ENCODE measurements around the gene LIPG.

The LIPG gene

GRCh38 chr18:49617865-49618264, 56.0 kb downstream of the LIPG start:
- Mint-ChIP-seq H3K36me3 (ENCODE audit: low read depth) (no peaks in the 10 kb centered on the region), H3K4me3 (no peak overlapping the region), H3K4me1 (ENCODE audit: low read depth) (no peaks in the 10 kb centered on the region), H3K9me3 (no peaks in the 10 kb centered on the region), H3K27me3 (peaks cover 11% of the 10 kb centered on the region), H3K27ac (no peak overlapping the region)
- intact Hi-C loops (cut with micrococcal nuclease), result no loop called here

GRCh38 chr18:49618742-49619681, 57.2 kb downstream of the LIPG start:
- Mint-ChIP-seq H3K4me3 (no peak overlapping the region), H3K27me3 (peaks cover 11% of the 10 kb centered on the region), H3K36me3 (ENCODE audit: low read depth) (no peaks in the 10 kb centered on the region), H3K4me1 (ENCODE audit: low read depth) (no peaks in the 10 kb centered on the region), H3K27ac (no peak overlapping the region), H3K9me3 (no peaks in the 10 kb centered on the region)
- intact Hi-C loops (cut with micrococcal nuclease), result no loop called here

GRCh38 chr18:49619801-49620200, 57.9 kb downstream of the LIPG start:
- H3K4me1 Mint-ChIP-seq (ENCODE audit: low read depth), result no peaks in the 10 kb centered on the region
- peaks cover 11% of the 10 kb centered on the region for H3K27me3 Mint-ChIP-seq
- no peak overlapping the region for H3K27ac Mint-ChIP-seq
- intact Hi-C loops (cut with micrococcal nuclease), result no loop called here
- H3K36me3 Mint-ChIP-seq (ENCODE audit: low read depth), result no peaks in the 10 kb centered on the region
- no peak overlapping the region for H3K4me3 Mint-ChIP-seq
- H3K9me3 Mint-ChIP-seq, result no peaks in the 10 kb centered on the region

- Mint-ChIP-seq H3K36me3 (ENCODE audit: low read depth) (no peaks in the 10 kb centered on the region), H3K9me3 (no peaks in the 10 kb centered on the region), H3K4me3 (no peak overlapping the region), H3K27ac (no peak overlapping the region), H3K27me3 (peaks cover 11% of the 10 kb centered on the region), H3K4me1 (ENCODE audit: low read depth) (no peaks in the 10 kb centered on the region)
- intact Hi-C loops (cut with micrococcal nuclease), result no loop called here
Measured at GRCh38 chr18:49621301-49621700, 59.4 kb downstream of the LIPG start.

GRCh38 chr18:49621717-49622351, 60.0 kb downstream of the LIPG start:
- no peaks in the 10 kb centered on the region for H3K9me3 Mint-ChIP-seq
- peaks cover 11% of the 10 kb centered on the region for H3K27me3 Mint-ChIP-seq
- no peaks in the 10 kb centered on the region for H3K36me3 Mint-ChIP-seq (ENCODE audit: low read depth)
- H3K27ac Mint-ChIP-seq, result no peak overlapping the region
- intact Hi-C loops (cut with micrococcal nuclease), result no loop called here
- peaks cover under 1% of the 10 kb centered on the region for H3K4me1 Mint-ChIP-seq (ENCODE audit: low read depth)
- H3K4me3 Mint-ChIP-seq, result no peak overlapping the region

GRCh38 chr18:49623571-49623970, 61.7 kb downstream of the LIPG start:
- H3K4me3 Mint-ChIP-seq, result no peak overlapping the region
- no peak overlapping the region for H3K27ac Mint-ChIP-seq
- intact Hi-C loops (cut with micrococcal nuclease), result no loop called here
- H3K36me3 Mint-ChIP-seq (ENCODE audit: low read depth), result no peaks in the 10 kb centered on the region
- no peaks in the 10 kb centered on the region for H3K9me3 Mint-ChIP-seq
- H3K4me1 Mint-ChIP-seq (ENCODE audit: low read depth), result peaks cover 5% of the 10 kb centered on the region
- H3K27me3 Mint-ChIP-seq, result peaks cover 11% of the 10 kb centered on the region

GRCh38 chr18:49625021-49625691, 63.3 kb downstream of the LIPG start:
- Mint-ChIP-seq H3K27ac (no peak overlapping the region), H3K27me3 (peaks cover 11% of the 10 kb centered on the region), H3K4me3 (no peak overlapping the region), H3K36me3 (ENCODE audit: low read depth) (no peaks in the 10 kb centered on the region), H3K4me1 (ENCODE audit: low read depth) (peaks cover 5% of the 10 kb centered on the region), H3K9me3 (no peaks in the 10 kb centered on the region)
- intact Hi-C loops (cut with micrococcal nuclease), result no loop called here

- Mint-ChIP-seq H3K27me3 (peaks cover 5% of the 10 kb centered on the region), H3K9me3 (no peaks in the 10 kb centered on the region), H3K4me3 (no peak overlapping the region), H3K36me3 (ENCODE audit: low read depth) (no peaks in the 10 kb centered on the region), H3K27ac (no peak overlapping the region), H3K4me1 (ENCODE audit: low read depth) (peaks cover 5% of the 10 kb centered on the region)
- intact Hi-C loops (cut with micrococcal nuclease), result no loop called here
Measured at GRCh38 chr18:49626842-49627467, 65.1 kb downstream of the LIPG start.

GRCh38 chr18:49628119-49628518, 66.3 kb downstream of the LIPG start:
- peaks cover 5% of the 10 kb centered on the region for H3K4me1 Mint-ChIP-seq (ENCODE audit: low read depth)
- H3K36me3 Mint-ChIP-seq (ENCODE audit: low read depth), result no peaks in the 10 kb centered on the region
- no peak overlapping the region for H3K4me3 Mint-ChIP-seq
- no peaks in the 10 kb centered on the region for H3K9me3 Mint-ChIP-seq
- no peak overlapping the region for H3K27ac Mint-ChIP-seq
- no peaks in the 10 kb centered on the region for H3K27me3 Mint-ChIP-seq
- intact Hi-C loops (cut with micrococcal nuclease), result no loop called here

GRCh38 chr18:49628881-49629795, 67.3 kb downstream of the LIPG start:
- Mint-ChIP-seq H3K9me3 (no peaks in the 10 kb centered on the region), H3K4me1 (ENCODE audit: low read depth) (peaks cover 5% of the 10 kb centered on the region)

GRCh38 chr18:49630246-49630699, 68.4 kb downstream of the LIPG start:
- no peaks in the 10 kb centered on the region for H3K36me3 Mint-ChIP-seq (ENCODE audit: low read depth)
- H3K9me3 Mint-ChIP-seq, result no peaks in the 10 kb centered on the region
- peaks cover 5% of the 10 kb centered on the region for H3K4me1 Mint-ChIP-seq (ENCODE audit: low read depth)
- no peaks in the 10 kb centered on the region for H3K27me3 Mint-ChIP-seq
- intact Hi-C loops (cut with micrococcal nuclease), result no loop called here
- H3K4me3 Mint-ChIP-seq, result no peak overlapping the region
- H3K27ac Mint-ChIP-seq, result no peak overlapping the region

More at GRCh38 chr18:49628881-49629795, 67.3 kb downstream of the LIPG start:
- intact Hi-C loops (cut with micrococcal nuclease), result no loop called here
- Mint-ChIP-seq H3K27me3 (no peaks in the 10 kb centered on the region), H3K36me3 (ENCODE audit: low read depth) (no peaks in the 10 kb centered on the region), H3K27ac (no peak overlapping the region), H3K4me3 (no peak overlapping the region)

- Mint-ChIP-seq H3K27me3 (no peaks in the 10 kb centered on the region), H3K36me3 (ENCODE audit: low read depth) (no peaks in the 10 kb centered on the region), H3K9me3 (no peaks in the 10 kb centered on the region), H3K4me3 (no peak overlapping the region), H3K4me1 (ENCODE audit: low read depth) (peaks cover 5% of the 10 kb centered on the region), H3K27ac (no peak overlapping the region)
- intact Hi-C loops (cut with micrococcal nuclease), result no loop called here
Measured at GRCh38 chr18:49631146-49631866, 69.4 kb downstream of the LIPG start.

Measured in dendritic cell treated with granulocyte-macrophage colony-stimulating factor and Interleukin-4, amounts not matched to agents 40 ng/mL and 50 ng/mL, for 4 days (primary cell).